Activated B cell treated with CpG ODN at 0.5 μM for 24 hours (primary cell): Measurements from ENCODE around the gene CATSPER1. TPM values are rescaled to one million over a fixed set of nuclear protein-coding genes. Genes with fewer than 3 reads are reported as not detected.

Experiments
- ATAC-seq: fragments of 200-7000 bp; cut with Tn5 transposase; one replicate; pipeline ENCODE4 v1.10.0; 2021; ENCODE audit warnings: low read depth, mild to moderate bottlenecking, moderate library complexity
- CTCF ChIA-PET: fragments of 350-600 bp; sonication (Branson Sonifier 250); formaldehyde crosslinking; loops from one replicate; lab custom pipeline; 2021; ENCODE audit warnings: antibody characterized with exemption; lab: Charles Lee
- POLR2A ChIA-PET: fragments of 350-600 bp; sonication (Branson Sonifier 250); formaldehyde crosslinking; loops from one replicate; lab custom pipeline; 2021; ENCODE audit warnings: antibody characterized with exemption; lab: Charles Lee
- DNase-seq: peaks from one replicate; pipeline ENCODE4 v3.0.0; 2022
- H3K27ac Mint-ChIP-seq: one replicate; pipeline ENCODE4 v1.8.0; 2020; ENCODE audit warnings: mixed read lengths
- H3K27me3 Mint-ChIP-seq: one replicate; pipeline ENCODE4 v1.8.0; 2021; ENCODE audit warnings: mixed read lengths
- H3K36me3 Mint-ChIP-seq: one replicate; pipeline ENCODE4 v1.8.0; 2021; ENCODE audit warnings: low read depth, mixed read lengths
- H3K4me1 Mint-ChIP-seq: one replicate; pipeline ENCODE4 v1.8.0; 2021; ENCODE audit warnings: mixed read lengths
- H3K4me3 Mint-ChIP-seq: one replicate; pipeline ENCODE4 v1.8.0; 2020; ENCODE audit warnings: mild to moderate bottlenecking, mixed read lengths
- H3K9me3 Mint-ChIP-seq: one replicate; pipeline ENCODE4 v1.8.0; 2020; ENCODE audit warnings: mixed read lengths
- CTCF ChIP-seq: fragments of 200-600 bp; IDR thresholded peaks from one replicate; pipeline ENCODE4 v1.8.0; 2022; ENCODE audit warnings: antibody characterized with exemption, mild to moderate bottlenecking
- intact Hi-C: fragments of 100-400 bp; cut with micrococcal nuclease; formaldehyde crosslinking; loops from one replicate; pipeline ENCODE4 v1.15.1; 2024
- total RNA-seq: library from RNA; stranded (reverse); gene quantifications from 2 replicates; pipeline ENCODE4 v1.2.3, GENCODE V29; 2022

Gene CATSPER1
- total RNA-seq = not detected in 2 replicates

- ChIA-PET CTCF (no interaction called here), POLR2A (no interaction called here)
- Mint-ChIP-seq H3K36me3 (no peaks in the 10 kb centered on the region), H3K4me1 (peaks cover 4% of the 10 kb centered on the region), H3K9me3 (no peaks in the 10 kb centered on the region), H3K4me3 (no peak within 1 kb of the TSS), H3K27me3 (peaks cover 8% of the 10 kb centered on the region), H3K27ac (no peak within 1 kb of the TSS)
- DNase-seq (no peak), ATAC-seq (no peak)
- intact Hi-C loops = no loop called here
- no peak for TF ChIP-seq CTCF
These were observed at the start of gene CATSPER1 for GRCh38 chr11:66026017-66026529. Gene CATSPER1 (minus strand): TSS chr11:66026479. CDS start chr11:66026379, 100 bp downstream.

- H3K4me1 Mint-ChIP-seq = peaks cover 86% of the 10 kb centered on the region
- no peak for ATAC-seq
- intact Hi-C loops = no loop called here
- peaks cover 52% of the 10 kb centered on the region for H3K36me3 Mint-ChIP-seq
- no peak overlapping the region for H3K27ac Mint-ChIP-seq
- DNase-seq = no peak
- no peak overlapping the region for H3K4me3 Mint-ChIP-seq
- H3K9me3 Mint-ChIP-seq = no peaks in the 10 kb centered on the region
- TF ChIP-seq CTCF = no peak
- ChIA-PET CTCF (no interaction called here), POLR2A (interaction anchor here (0.6 to 1.6 kb wide), 6 partner anchors 25 to 1626 kb away, joined by 3 to 8 read pairs (median 5); no protein-coding TSS in a partner anchor)
- H3K27me3 Mint-ChIP-seq = no peaks in the 10 kb centered on the region
These were observed 49.0 kb upstream of the CATSPER1 start for GRCh38 chr11:66075273-66075672.

- TF ChIP-seq CTCF = no peak
- peaks cover 53% of the 10 kb centered on the region for H3K36me3 Mint-ChIP-seq
- H3K9me3 Mint-ChIP-seq = no peaks in the 10 kb centered on the region
- ChIA-PET CTCF (no interaction called here), POLR2A (interaction anchor here (0.6 to 1.2 kb wide), 7 partner anchors 8 to 1009 kb away, joined by 3 to 9 read pairs (median 4); partner anchors contain the start of genes SF3B2 and VPS51)
- H3K4me3 Mint-ChIP-seq = no peak overlapping the region
- H3K4me1 Mint-ChIP-seq = peaks cover 79% of the 10 kb centered on the region
- intact Hi-C loops = no loop called here
- H3K27ac Mint-ChIP-seq = peak overlapping the region; percentile 89
- DNase-seq (no peak), ATAC-seq (no peak)
- H3K27me3 Mint-ChIP-seq = no peaks in the 10 kb centered on the region
These were observed 47.4 kb upstream of the CATSPER1 start for GRCh38 chr11:66073669-66074068.

GRCh38 chr11:66072518-66072917, 46.2 kb upstream of the CATSPER1 start:
- intact Hi-C loops = no loop called here
- Mint-ChIP-seq H3K9me3 (no peaks in the 10 kb centered on the region), H3K4me3 (peak overlapping the region; percentile 91), H3K27me3 (no peaks in the 10 kb centered on the region), H3K36me3 (peaks cover 62% of the 10 kb centered on the region), H3K27ac (peak overlapping the region; percentile 89), H3K4me1 (peaks cover 77% of the 10 kb centered on the region)
- no peak for ATAC-seq
- CTCF ChIA-PET = no interaction called here
- DNase-seq = no peak
- TF ChIP-seq CTCF = no peak
- POLR2A ChIA-PET = interaction anchor here (6.0 kb wide), 1 partner anchor 54 kb away, joined by 44 read pairs; no protein-coding TSS in a partner anchor

GRCh38 chr11:66072081-66072480, 45.8 kb upstream of the CATSPER1 start:
- CTCF ChIA-PET = interaction anchor here (0.8 to 1.4 kb wide), 4 partner anchors 15 to 61 kb away, joined by 3 to 5 read pairs (median 4); no protein-coding TSS in a partner anchor
- no peak for TF ChIP-seq CTCF
- intact Hi-C loops = no loop called here

More at GRCh38 chr11:66072081-66072480, 45.8 kb upstream of the CATSPER1 start:
- Mint-ChIP-seq H3K27me3 (no peaks in the 10 kb centered on the region), H3K4me1 (peaks cover 76% of the 10 kb centered on the region), H3K4me3 (peak overlapping the region; percentile 91), H3K9me3 (no peaks in the 10 kb centered on the region), H3K36me3 (peaks cover 64% of the 10 kb centered on the region), H3K27ac (peak overlapping the region; percentile 89)
- POLR2A ChIA-PET = interaction anchor here (0.8 to 6.8 kb wide), 7 partner anchors 8 to 57 kb away, joined by 3 to 59 read pairs (median 21); partner anchors contain the start of gene SF3B2
- DNase-seq (no peak), ATAC-seq (no peak)
